Transverse colon (tissue), 4 donors: Measurements from ENCODE around the gene ANLN. TPM values are rescaled to one million over a fixed set of nuclear protein-coding genes. Genes with fewer than 3 reads are reported as not detected.
"Not testable (repeated sequence)": the region's sequence is repeated elsewhere in the genome, so short reads cannot be mapped to it uniquely, and the experiment has no call there.

ENCODE experiments used
- DNase-seq: peaks from one replicate; pipeline ENCODE4 v3.0.0-alpha.2; 2019
- H3K27ac ChIP-seq, 4 donors: fragments of 200-600 bp; sonication (generic); 2 replicates each; pipeline ENCODE4 v1.5.1; 2016 to 2018; ENCODE audit warnings: inconsistent platforms in 4 of 4
- H3K27me3 ChIP-seq: fragments of 200-600 bp; sonication (generic); 2 replicates; pipeline ENCODE4 v1.5.1; 2017; ENCODE audit warnings: inconsistent platforms
- H3K36me3 ChIP-seq, 4 donors: fragments of 200-600 bp; sonication (generic); 2 replicates each; pipeline ENCODE4 v1.5.1; 2017 to 2019; ENCODE audit warnings: inconsistent platforms in 4 of 4
- H3K4me1 ChIP-seq, 4 donors: fragments of 200-600 bp; sonication (generic); 2 replicates each; pipeline ENCODE4 v1.5.1; 2017 to 2020; ENCODE audit warnings: inconsistent platforms in 4 of 4
- H3K4me3 ChIP-seq, 4 donors: fragments of 200-600 bp; sonication (generic); 1 replicate in 1 of 4; 2 replicates in 3 of 4; pipeline versions ENCODE4 v1.5.1 to v1.6.1; 2017 to 2019; ENCODE audit warnings: inconsistent platforms in 4 of 4
- H3K9me3 ChIP-seq, 2 donors: fragments of 200-600 bp; sonication (generic); 2 replicates each; pipeline ENCODE4 v1.5.1; 2017 to 2019; ENCODE audit warnings: inconsistent platforms in 2 of 2
- EP300 ChIP-seq: sonication (generic); formaldehyde crosslinking; IDR thresholded peaks from one replicate; pipeline ENCODE4 v1.6.1; 2017; ENCODE audit warnings: antibody characterized with exemption, low read depth
- POLR2A ChIP-seq: fragments of 450-650 bp; IDR thresholded peaks from one replicate; pipeline ENCODE4 v1.6.1; 2016; ENCODE audit warnings: antibody characterized with exemption, mild to moderate bottlenecking, moderate library complexity
- POLR2AphosphoS5 ChIP-seq, 3 donors: sonication (generic); formaldehyde crosslinking; IDR thresholded peaks; one replicate each; pipeline ENCODE4 v1.6.1; 2016; ENCODE audit warnings: antibody characterized with exemption in 3 of 3
- WGBS, 2 donors: methylation state at CpG; one replicate each; pipeline ENCODE4 v1.1.5; 2018; ENCODE audit warnings: low coverage in 1 of 2; 5-methylcytosine and 5-hydroxymethylcytosine counted together
- in situ Hi-C, 4 donors: fragments of 200-750 bp; cut with MboI; loops; one replicate each; pipeline versions ENCODE4 v1.15.0 to v1.15.1; 2017; ENCODE audit warnings: low sequenced_read_pairs in 3 of 4, low pct_ligation_motif_present in 1 of 4, low pct_unique_long_range_greater_than_20kb in 1 of 4
- intact Hi-C: fragments of 100-400 bp; cut with DNase I; formaldehyde crosslinking; loops from one replicate; pipeline ENCODE4 v1.15.1; 2023; ENCODE audit warnings: low total_unique reads
- total RNA-seq, 4 donors: library from RNA; depleted of rRNA; stranded (reverse); fragments of >200 nt; gene quantifications; one replicate each; pipeline ENCODE4 v1.1.0, GENCODE V29; 2016
- TF ChIP-seq, protein P1 (sequence below), 5 experiments: fragments of 200-600 bp in 3 of 5; fragments of 450-650 bp in 2 of 5; sonication (generic) in 3 of 5; IDR thresholded peaks; 1 replicate in 2 of 5; 2 replicates in 3 of 5; pipeline ENCODE4 v1.5.1; 2016 to 2017; ENCODE audit warnings: antibody characterized with exemption in 5 of 5, inconsistent platforms in 3 of 5, mild to moderate bottlenecking in 2 of 5, moderate library complexity in 1 of 5

The ANLN gene
- total RNA-seq, 4 donors from 2014 or later = 0.37 to 97.1 (median 5.7) TPM

DNA sequence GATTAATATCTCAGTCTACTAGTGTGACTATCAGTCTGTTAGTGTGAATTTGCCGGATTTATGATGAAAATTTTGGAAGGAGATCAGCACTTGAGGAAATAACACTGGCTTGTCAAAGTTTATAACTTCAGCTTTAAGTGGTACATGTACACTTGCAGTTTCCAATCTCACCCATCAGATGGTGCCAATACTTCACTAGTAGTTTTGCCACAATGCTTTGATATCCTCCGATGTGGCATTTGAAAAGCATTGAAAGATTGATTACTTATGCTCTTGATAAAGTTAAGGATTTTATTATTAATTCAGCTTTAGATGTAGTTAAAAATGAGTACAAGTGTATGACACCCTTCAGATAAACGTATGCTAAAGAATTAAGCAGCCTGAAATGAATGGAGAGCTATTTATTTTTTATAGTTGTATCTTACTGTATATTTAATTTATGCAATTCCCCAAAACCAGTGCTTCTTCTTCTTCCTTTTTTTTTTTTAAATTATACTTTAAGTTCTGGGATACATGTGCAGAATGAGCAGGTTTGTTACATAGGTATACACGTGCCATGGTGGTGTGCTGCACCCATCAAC is 98.2 kb downstream of the ANLN start:
- H3K27me3 ChIP-seq = no peaks in the 10 kb centered on the region
- H3K36me3 ChIP-seq = no peaks in the 10 kb centered on the region
- no peaks in the 10 kb centered on the region for H3K9me3 ChIP-seq
- no peak overlapping the region for H3K4me3 ChIP-seq
- DNase-seq = no peak
- no peak overlapping the region for H3K27ac ChIP-seq
- in situ Hi-C loops = loop anchor here (5.0 to 25.0 kb wide), 5 partner anchors 177 to 699 kb away; no protein-coding TSS in a partner anchor
- peaks cover 0 to 3% (median 0%) of the 10 kb centered on the region in 4 donors for H3K4me1 ChIP-seq
- no peak for TF ChIP-seq POLR2AphosphoS5 (IDR thresholded peaks at IDR 0.05)
- TF ChIP-seq, protein P1, sequence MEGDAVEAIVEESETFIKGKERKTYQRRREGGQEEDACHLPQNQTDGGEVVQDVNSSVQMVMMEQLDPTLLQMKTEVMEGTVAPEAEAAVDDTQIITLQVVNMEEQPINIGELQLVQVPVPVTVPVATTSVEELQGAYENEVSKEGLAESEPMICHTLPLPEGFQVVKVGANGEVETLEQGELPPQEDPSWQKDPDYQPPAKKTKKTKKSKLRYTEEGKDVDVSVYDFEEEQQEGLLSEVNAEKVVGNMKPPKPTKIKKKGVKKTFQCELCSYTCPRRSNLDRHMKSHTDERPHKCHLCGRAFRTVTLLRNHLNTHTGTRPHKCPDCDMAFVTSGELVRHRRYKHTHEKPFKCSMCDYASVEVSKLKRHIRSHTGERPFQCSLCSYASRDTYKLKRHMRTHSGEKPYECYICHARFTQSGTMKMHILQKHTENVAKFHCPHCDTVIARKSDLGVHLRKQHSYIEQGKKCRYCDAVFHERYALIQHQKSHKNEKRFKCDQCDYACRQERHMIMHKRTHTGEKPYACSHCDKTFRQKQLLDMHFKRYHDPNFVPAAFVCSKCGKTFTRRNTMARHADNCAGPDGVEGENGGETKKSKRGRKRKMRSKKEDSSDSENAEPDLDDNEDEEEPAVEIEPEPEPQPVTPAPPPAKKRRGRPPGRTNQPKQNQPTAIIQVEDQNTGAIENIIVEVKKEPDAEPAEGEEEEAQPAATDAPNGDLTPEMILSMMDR (IDR thresholded peaks at IDR 0.05) = peak; percentile 51 to 80 (median 66)
- WGBS, 2 donors = 21 to 31% methylated on average over 4 of the region's 4 CpGs
- intact Hi-C loops = no loop called here

DNA sequence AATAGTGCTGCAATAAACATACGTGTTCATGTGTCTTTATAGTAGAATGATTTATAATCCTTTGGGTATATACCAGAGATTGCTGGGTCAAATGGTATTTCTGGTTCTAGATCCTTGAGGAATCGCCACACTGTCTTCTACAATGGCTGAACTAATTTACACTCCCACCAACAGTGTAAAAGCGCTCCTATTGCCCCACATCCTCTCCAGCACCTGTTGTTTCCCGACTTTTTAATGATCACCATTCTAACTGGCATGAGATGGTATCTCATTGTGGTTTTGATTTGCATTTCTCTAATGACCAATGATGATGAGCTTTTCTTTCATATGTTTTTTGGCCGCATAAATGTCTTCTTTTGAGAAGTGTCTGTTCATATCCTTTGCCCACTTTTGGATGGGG is 99.0 kb downstream of the ANLN start:
- H3K36me3 ChIP-seq, intact Hi-C loops, H3K4me1 ChIP-seq, H3K27ac ChIP-seq, H3K4me3 ChIP-seq, H3K9me3 ChIP-seq, H3K27me3 ChIP-seq, DNase-seq: not testable (repeated sequence)
- 82 to 84% methylated on average over 5 of the region's 5 CpGs for WGBS, 2 donors
- in situ Hi-C loops = loop anchor here (5.0 to 25.0 kb wide), 5 partner anchors 176 to 699 kb away; no protein-coding TSS in a partner anchor

DNA sequence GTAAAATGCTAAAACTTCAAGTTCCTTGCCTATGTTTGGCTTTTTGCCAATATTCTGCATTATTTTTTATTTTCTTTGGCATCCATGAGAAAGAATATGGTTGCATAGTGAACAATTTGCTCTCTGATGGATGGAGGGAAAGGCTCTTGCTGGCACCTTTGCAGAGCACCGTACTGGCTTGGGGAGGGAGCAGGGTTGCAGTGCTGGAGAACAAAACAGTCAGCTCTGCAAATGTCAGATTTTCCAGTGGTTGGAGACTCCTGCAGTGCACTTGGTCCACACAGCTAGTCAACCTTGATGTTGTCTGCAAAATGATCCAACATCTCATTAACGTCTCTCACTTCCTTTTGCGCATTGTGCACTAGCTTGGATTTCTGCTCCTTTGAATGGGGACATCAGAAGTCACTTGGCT is 100.8 kb downstream of the ANLN start:
- no peak for DNase-seq
- H3K4me3 ChIP-seq = no peak overlapping the region
- no peaks in the 10 kb centered on the region for H3K36me3 ChIP-seq
- intact Hi-C loops = no loop called here
- WGBS, 2 donors = 68 to 78% methylated on average over 3 of the region's 3 CpGs
- no peaks in the 10 kb centered on the region for H3K27me3 ChIP-seq
- no peak for TF ChIP-seq POLR2AphosphoS5 (IDR thresholded peaks at IDR 0.05)
- no peak overlapping the region for H3K27ac ChIP-seq
- no peaks in the 10 kb centered on the region for H3K9me3 ChIP-seq
- in situ Hi-C loops = loop anchor here in 1 of 4 donors (25.0 kb wide), 1 partner anchor 697 kb away; no protein-coding TSS in a partner anchor
- no peaks in the 10 kb centered on the region for H3K4me1 ChIP-seq

DNA sequence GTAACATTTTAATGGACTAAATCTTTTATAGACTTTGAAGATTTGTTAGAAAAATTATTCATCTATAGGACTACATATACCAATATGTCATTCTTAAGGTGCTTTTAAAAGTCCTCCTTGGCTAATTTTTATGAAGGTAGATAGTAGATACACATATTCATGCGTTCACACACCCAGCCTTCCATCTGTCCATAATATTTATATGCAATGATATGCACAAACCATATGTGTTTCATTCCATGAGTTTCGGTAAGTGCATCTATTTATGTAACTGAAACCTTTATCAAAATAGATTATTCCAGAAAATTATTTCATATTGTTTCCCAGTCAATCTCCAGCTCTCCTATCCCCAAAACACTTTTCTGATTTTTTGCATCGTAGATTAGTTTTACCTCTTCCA is 101.7 kb downstream of the ANLN start:
- H3K9me3 ChIP-seq = no peaks in the 10 kb centered on the region
- H3K27ac ChIP-seq = no peak overlapping the region
- no peaks in the 10 kb centered on the region for H3K27me3 ChIP-seq
- no peaks in the 10 kb centered on the region for H3K4me1 ChIP-seq
- WGBS, 2 donors = 81 to 91% methylated on average over 3 of the region's 3 CpGs
- TF ChIP-seq, protein P1 (IDR thresholded peaks at IDR 0.05) = no peak
- no peak for TF ChIP-seq POLR2AphosphoS5 (IDR thresholded peaks at IDR 0.05)
- TF ChIP-seq POLR2A = no peak
- no peak for TF ChIP-seq EP300
- no peaks in the 10 kb centered on the region for H3K36me3 ChIP-seq
- intact Hi-C loops (no loop called here), in situ Hi-C loops (loop anchor here in 1 of 4 donors (25.0 kb wide), 1 partner anchor 696 kb away; no protein-coding TSS in a partner anchor)
- no peak for DNase-seq
- H3K4me3 ChIP-seq = no peak overlapping the region

DNA sequence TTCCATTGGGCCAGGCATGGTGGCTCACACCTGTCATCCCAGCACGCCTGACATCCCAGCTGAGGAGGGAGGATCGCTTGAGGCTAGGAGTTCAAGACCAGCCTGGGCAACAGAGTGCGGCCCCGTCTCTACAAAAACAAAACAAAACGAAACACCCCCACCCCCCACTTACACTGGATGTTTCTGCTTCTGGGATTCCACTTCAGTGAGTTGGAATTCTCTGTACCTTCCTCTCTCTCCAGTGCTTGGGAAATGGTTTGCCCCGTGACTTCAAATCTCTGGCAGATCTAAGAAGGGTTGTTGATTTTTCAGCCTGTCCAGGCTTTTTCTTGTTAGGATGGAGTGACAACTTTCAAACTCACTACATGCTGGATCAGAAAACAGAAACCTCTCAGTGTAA is 106.9 kb downstream of the ANLN start:
- Histone ChIP-seq H3K27me3 (no peaks in the 10 kb centered on the region), H3K4me1 (no peaks in the 10 kb centered on the region), H3K9me3 (no peaks in the 10 kb centered on the region), H3K36me3 (no peaks in the 10 kb centered on the region), H3K4me3 (no peak overlapping the region), H3K27ac (no peak overlapping the region)
- in situ Hi-C loops = loop anchor here in 1 of 4 donors (25.0 kb wide), 1 partner anchor 691 kb away; no protein-coding TSS in a partner anchor
- intact Hi-C loops = no loop called here
- DNase-seq = no peak
- 92 to 100% methylated on average over 4 to 6 of the region's 6 CpGs for WGBS, 2 donors
- TF ChIP-seq POLR2A (no peak), EP300 (no peak), POLR2AphosphoS5 (IDR thresholded peaks at IDR 0.05) (no peak)
- TF ChIP-seq, protein P1 (IDR thresholded peaks at IDR 0.05) = no peak

DNA sequence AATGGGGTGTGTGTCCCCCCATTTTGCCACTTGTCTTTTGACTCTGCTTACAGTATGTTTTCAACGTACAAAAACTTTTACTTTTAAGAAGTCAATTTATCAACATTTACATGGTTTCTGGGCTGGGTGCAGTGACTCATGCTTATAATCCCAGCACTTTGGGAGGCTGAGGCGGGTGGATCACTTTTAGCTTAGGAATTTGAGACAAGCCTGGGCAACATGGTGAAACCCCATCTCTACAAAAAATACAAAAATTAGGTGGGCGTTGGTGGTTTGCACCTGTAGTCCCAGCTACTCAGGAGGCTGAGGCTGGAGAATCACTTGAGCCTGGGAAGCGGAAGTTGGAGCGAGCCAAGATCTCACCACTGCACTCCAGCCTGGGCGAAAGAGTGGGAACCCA is 107.5 kb downstream of the ANLN start:
- H3K27ac ChIP-seq, H3K27me3 ChIP-seq, DNase-seq, intact Hi-C loops, H3K4me3 ChIP-seq, H3K36me3 ChIP-seq, H3K4me1 ChIP-seq, H3K9me3 ChIP-seq: not testable (repeated sequence)
- in situ Hi-C loops = loop anchor here in 1 of 4 donors (25.0 kb wide), 1 partner anchor 690 kb away; no protein-coding TSS in a partner anchor
- WGBS, 2 donors = 65 to 86% methylated on average over 2 to 6 of the region's 6 CpGs
